Sigmoid colon (tissue), 7 donors: Measurements from ENCODE around the gene TOX2. TPM values are rescaled to one million over a fixed set of nuclear protein-coding genes. Genes with fewer than 3 reads are reported as not detected.

Experiments
- DNase-seq: peaks from one replicate; pipeline ENCODE4 v3.0.0-alpha.2; 2019
- H3K27ac ChIP-seq, 4 donors: fragments of 200-600 bp; sonication (generic); one replicate each; pipeline ENCODE4 v1.5.1; 2016 to 2019; ENCODE audit warnings: mild to moderate bottlenecking in 1 of 4
- H3K27me3 ChIP-seq, 3 donors: fragments of 200-600 bp; sonication (generic); one replicate each; pipeline ENCODE4 v1.5.1; 2019; ENCODE audit warnings: mild to moderate bottlenecking in 1 of 3
- H3K36me3 ChIP-seq, 4 donors: fragments of 200-600 bp; sonication (generic); one replicate each; pipeline ENCODE4 v1.5.1; 2016 to 2019
- H3K4me1 ChIP-seq, 4 donors: fragments of 200-600 bp; sonication (generic); one replicate each; pipeline ENCODE4 v1.5.1; 2017 to 2019
- H3K4me3 ChIP-seq, 4 donors: fragments of 200-600 bp; sonication (generic); one replicate each; pipeline ENCODE4 v1.5.1; 2017 to 2019; ENCODE audit warnings: mild to moderate bottlenecking in 2 of 4, moderate library complexity in 1 of 4
- H3K9me3 ChIP-seq, 4 donors: fragments of 200-600 bp in 3 of 4; sonication (generic) in 3 of 4; one replicate each; pipeline versions ENCODE4 v1.5.1 to v1.6.1; 2013 to 2019
- EP300 ChIP-seq, 4 donors: sonication (generic); formaldehyde crosslinking; IDR thresholded peaks; one replicate each; pipeline ENCODE4 v1.6.1; 2017; ENCODE audit warnings: antibody characterized with exemption in 4 of 4
- POLR2A ChIP-seq, 2 donors: fragments of 450-650 bp; IDR thresholded peaks; one replicate each; pipeline ENCODE4 v1.6.1; 2016; ENCODE audit warnings: antibody characterized with exemption in 2 of 2, mild to moderate bottlenecking in 2 of 2, moderate library complexity in 2 of 2
- POLR2AphosphoS5 ChIP-seq, 4 donors: sonication (generic); formaldehyde crosslinking; IDR thresholded peaks; one replicate each; pipeline ENCODE4 v1.6.1; 2017; ENCODE audit warnings: antibody characterized with exemption in 4 of 4
- WGBS, 2 donors: extraction: QIAGEN DNeasy Blood & Tissue Kit; methylation state at CpG; one replicate each; pipeline ENCODE4 v1.1.7; 2013; 5-methylcytosine and 5-hydroxymethylcytosine counted together
- intact Hi-C: fragments of 100-400 bp; cut with DNase I; formaldehyde crosslinking; loops from one replicate; pipeline ENCODE4 v1.15.1; 2023
- polyA plus RNA-seq, 3 donors: library from polyadenylated mRNA; stranded (reverse); fragments of 200-250 nt; gene quantifications; one replicate each; pipeline ENCODE4 v1.2.3, GENCODE V29; 2013
- total RNA-seq, 4 donors: library from RNA; depleted of rRNA; stranded (reverse); fragments of >200 nt; gene quantifications; one replicate each; pipeline ENCODE4 v1.1.0, GENCODE V29; 2016
- TF ChIP-seq, protein P1 (sequence below), 4 experiments: fragments of 450-650 bp in 3 of 4; fragments of 200-600 bp in 1 of 4; IDR thresholded peaks; one replicate each; pipeline ENCODE4 v1.5.1; 2016 to 2019; ENCODE audit warnings: antibody characterized with exemption in 4 of 4, mild to moderate bottlenecking in 3 of 4, moderate library complexity in 2 of 4
- donor health status: healthy with polysubstance abuse.
- donor health status: Bipolar disorder and iron deficiency.
- donor health status: healthy.

The TOX2 gene
- total and polyA plus RNA-seq, 7 donors = 0.27 to 8.1 (median 1.7) TPM

DNA sequence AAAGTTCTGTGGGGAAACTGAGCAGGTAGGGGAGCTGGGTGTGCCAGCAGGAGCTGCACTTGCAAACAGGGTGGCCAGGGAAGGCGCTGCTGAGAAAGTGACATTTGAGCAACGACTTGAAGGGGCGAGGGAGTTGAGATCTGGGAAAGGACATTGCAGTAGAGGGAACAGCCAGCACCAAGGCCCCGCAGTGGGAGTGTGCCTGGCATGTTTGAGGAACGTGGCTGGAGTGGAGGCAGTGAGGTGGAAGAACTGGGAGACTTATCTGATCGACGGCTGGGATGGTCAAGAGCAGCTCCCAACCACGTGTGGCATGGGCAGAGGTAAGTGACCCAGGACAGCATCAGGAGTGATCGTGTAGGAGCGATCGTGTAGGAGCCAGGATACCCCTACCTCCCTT, 77.3 kb downstream of the TOX2 start:
- intact Hi-C loops = no loop called here
- no peak for TF ChIP-seq EP300 (IDR thresholded peaks at IDR 0.05)
- no peak for TF ChIP-seq POLR2AphosphoS5 (IDR thresholded peaks at IDR 0.05)
- TF ChIP-seq POLR2A (IDR thresholded peaks at IDR 0.05) = no peak
- TF ChIP-seq, protein P1, sequence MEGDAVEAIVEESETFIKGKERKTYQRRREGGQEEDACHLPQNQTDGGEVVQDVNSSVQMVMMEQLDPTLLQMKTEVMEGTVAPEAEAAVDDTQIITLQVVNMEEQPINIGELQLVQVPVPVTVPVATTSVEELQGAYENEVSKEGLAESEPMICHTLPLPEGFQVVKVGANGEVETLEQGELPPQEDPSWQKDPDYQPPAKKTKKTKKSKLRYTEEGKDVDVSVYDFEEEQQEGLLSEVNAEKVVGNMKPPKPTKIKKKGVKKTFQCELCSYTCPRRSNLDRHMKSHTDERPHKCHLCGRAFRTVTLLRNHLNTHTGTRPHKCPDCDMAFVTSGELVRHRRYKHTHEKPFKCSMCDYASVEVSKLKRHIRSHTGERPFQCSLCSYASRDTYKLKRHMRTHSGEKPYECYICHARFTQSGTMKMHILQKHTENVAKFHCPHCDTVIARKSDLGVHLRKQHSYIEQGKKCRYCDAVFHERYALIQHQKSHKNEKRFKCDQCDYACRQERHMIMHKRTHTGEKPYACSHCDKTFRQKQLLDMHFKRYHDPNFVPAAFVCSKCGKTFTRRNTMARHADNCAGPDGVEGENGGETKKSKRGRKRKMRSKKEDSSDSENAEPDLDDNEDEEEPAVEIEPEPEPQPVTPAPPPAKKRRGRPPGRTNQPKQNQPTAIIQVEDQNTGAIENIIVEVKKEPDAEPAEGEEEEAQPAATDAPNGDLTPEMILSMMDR (IDR thresholded peaks at IDR 0.05) = no peak
- Histone ChIP-seq H3K4me3 (no peak overlapping the region), H3K36me3 (no peaks in the 10 kb centered on the region), H3K27ac (no peak overlapping the region), H3K4me1 (no peaks in the 10 kb centered on the region), H3K9me3 (peaks cover 0 to 2% (median 0%) of the 10 kb centered on the region in 4 donors), H3K27me3 (no peaks in the 10 kb centered on the region)
- 88 to 93% methylated on average over 11 of the region's 11 CpGs for WGBS, 2 donors
- no peak for DNase-seq

DNA sequence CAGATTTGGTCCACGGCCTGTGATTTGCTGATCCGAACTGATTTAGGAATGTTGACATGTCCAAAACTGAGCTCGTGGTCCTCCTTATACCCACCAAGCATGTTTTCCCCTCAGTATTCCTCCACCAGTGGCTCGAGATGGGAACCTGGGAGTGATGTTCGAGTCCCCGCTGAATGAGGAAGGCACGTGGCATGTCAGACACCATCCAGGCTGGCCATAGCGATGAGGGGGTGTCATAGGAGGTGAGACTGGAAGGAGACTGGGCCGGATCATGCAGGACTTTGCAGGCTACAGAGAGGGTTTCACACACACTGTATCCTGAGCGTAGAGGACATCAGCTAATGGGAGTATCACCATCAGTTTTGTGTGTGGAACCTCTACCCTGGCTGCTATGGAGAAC, 78.2 kb downstream of the TOX2 start:
- H3K27me3 ChIP-seq = no peaks in the 10 kb centered on the region
- no peak overlapping the region for H3K4me3 ChIP-seq
- H3K36me3 ChIP-seq = no peaks in the 10 kb centered on the region
- H3K27ac ChIP-seq = no peak overlapping the region
- H3K9me3 ChIP-seq = peaks cover 0 to 2% (median 0%) of the 10 kb centered on the region in 4 donors
- WGBS, 2 donors = 92 to 96% methylated on average over 10 of the region's 10 CpGs
- no peak for DNase-seq
- no peaks in the 10 kb centered on the region for H3K4me1 ChIP-seq
- TF ChIP-seq, protein P1 (IDR thresholded peaks at IDR 0.05) = no peak
- TF ChIP-seq POLR2AphosphoS5 (IDR thresholded peaks at IDR 0.05) = no peak
- TF ChIP-seq EP300 (IDR thresholded peaks at IDR 0.05) = no peak
- intact Hi-C loops = no loop called here

DNA sequence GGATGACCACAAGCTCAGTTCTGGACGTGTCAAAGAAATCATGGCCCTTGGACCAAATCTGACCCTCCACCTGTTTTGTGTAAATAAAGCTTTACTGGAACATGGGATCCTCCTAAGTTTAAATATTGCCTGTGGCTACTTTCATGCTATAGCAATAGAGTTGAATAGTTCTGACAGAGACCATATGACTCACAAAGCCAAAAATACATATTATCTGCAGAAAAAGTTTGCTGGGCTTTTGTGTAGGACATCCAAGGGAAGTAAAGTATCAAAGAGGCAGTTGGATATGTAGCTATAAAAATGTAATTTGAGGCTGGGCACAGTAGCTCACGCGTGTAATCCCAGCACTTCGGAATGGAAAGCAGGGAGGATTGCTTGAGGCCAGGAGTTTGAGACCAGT, 78.9 kb downstream of the TOX2 start:
- 78 to 87% methylated on average over 4 of the region's 4 CpGs for WGBS, 2 donors
- TF ChIP-seq, protein P1 (IDR thresholded peaks at IDR 0.05) = no peak
- H3K4me1 ChIP-seq = no peaks in the 10 kb centered on the region
- H3K27me3 ChIP-seq = no peaks in the 10 kb centered on the region
- DNase-seq = no peak
- intact Hi-C loops = no loop called here
- no peaks in the 10 kb centered on the region for H3K36me3 ChIP-seq
- H3K9me3 ChIP-seq = peaks cover 0 to 2% (median 0%) of the 10 kb centered on the region in 4 donors
- H3K27ac ChIP-seq = no peak overlapping the region
- no peak overlapping the region for H3K4me3 ChIP-seq

DNA sequence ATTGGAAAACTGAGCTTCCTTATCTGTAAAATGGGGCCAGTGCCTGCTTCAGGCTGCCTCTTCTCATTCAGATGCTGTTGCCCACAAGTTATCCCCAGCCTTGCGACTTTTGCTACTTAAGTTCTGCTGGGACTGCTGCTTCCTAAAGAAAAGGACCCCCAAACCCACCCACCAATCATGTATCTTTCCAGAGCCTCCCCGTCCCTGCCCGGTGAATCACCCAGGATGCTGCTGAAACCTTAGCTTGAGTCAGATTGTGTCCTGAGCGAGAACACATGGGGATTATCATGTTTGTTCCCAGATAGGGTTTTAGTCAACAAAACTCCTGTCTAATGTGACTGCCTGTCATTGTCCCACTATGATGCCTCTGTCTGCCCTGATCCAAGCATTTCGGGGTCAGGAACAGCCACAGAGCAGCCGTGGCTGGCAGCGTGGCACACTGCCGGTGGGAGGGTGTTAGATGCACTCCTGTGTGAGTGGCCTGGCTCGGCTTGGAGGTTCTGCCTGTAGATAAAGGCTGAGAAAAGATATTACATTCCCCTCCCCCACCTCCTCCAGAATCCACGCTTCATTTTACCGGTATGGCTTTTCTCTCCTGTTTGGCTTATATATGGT, 79.9 kb downstream of the TOX2 start:
- WGBS, 2 donors = 88 to 92% methylated on average over 11 of the region's 11 CpGs
- H3K36me3 ChIP-seq = no peaks in the 10 kb centered on the region
- intact Hi-C loops = no loop called here
- no peak for DNase-seq
- TF ChIP-seq POLR2AphosphoS5 (IDR thresholded peaks at IDR 0.05) (no peak), POLR2A (IDR thresholded peaks at IDR 0.05) (no peak), EP300 (IDR thresholded peaks at IDR 0.05) (no peak)
- TF ChIP-seq, protein P1 (IDR thresholded peaks at IDR 0.05) = no peak
- H3K4me1 ChIP-seq = no peaks in the 10 kb centered on the region
- no peak overlapping the region for H3K4me3 ChIP-seq
- H3K9me3 ChIP-seq = peaks cover 0 to 2% (median 0%) of the 10 kb centered on the region in 4 donors
- H3K27ac ChIP-seq = no peak overlapping the region
- H3K27me3 ChIP-seq = no peaks in the 10 kb centered on the region

DNA sequence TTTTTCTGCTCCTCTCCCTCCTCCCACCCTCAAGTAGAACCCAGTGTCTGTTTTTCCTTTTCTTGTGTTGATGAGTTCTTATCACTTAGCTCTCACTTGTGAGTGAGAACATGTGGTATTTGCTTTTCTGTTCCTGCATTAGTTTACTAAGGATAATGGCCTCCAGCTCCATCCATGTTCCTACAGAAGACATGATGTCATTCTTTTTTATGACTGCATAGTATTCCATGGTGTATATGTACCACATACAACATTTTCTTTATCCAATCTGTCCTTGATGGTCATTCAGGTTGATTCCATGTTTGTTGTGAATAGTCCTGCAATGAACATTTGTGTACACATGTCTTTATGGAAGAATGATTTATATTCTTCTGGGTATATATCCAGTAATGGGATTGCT, 81.0 kb downstream of the TOX2 start:
- Histone ChIP-seq H3K27ac (no peak overlapping the region), H3K27me3 (no peaks in the 10 kb centered on the region), H3K4me3 (no peak overlapping the region), H3K36me3 (no peaks in the 10 kb centered on the region), H3K4me1 (no peaks in the 10 kb centered on the region), H3K9me3 (peaks cover 0 to 2% (median 0%) of the 10 kb centered on the region in 4 donors)
- intact Hi-C loops = no loop called here
- TF ChIP-seq, protein P1 (IDR thresholded peaks at IDR 0.05) = no peak
- TF ChIP-seq EP300 (IDR thresholded peaks at IDR 0.05) = no peak
- TF ChIP-seq POLR2AphosphoS5 (IDR thresholded peaks at IDR 0.05) = no peak
- TF ChIP-seq POLR2A (IDR thresholded peaks at IDR 0.05) = no peak
- DNase-seq = no peak
